GM18508 (cell line): ENCODE measurements around the gene NCOA4.
"Not testable (repeated sequence)": the region's sequence is repeated elsewhere in the genome, so short reads cannot be mapped to it uniquely, and the experiment has no call there.

Source experiments
- ATAC-seq: cut with Tn5 transposase; IDR thresholded peaks from one replicate; pipeline ENCODE4 v1.9.1; 2021; ENCODE audit warnings: moderate number of reproducible peaks; ENCODE audit not compliant: insufficient read depth, unreplicated experiment

The NCOA4 gene

DNA sequence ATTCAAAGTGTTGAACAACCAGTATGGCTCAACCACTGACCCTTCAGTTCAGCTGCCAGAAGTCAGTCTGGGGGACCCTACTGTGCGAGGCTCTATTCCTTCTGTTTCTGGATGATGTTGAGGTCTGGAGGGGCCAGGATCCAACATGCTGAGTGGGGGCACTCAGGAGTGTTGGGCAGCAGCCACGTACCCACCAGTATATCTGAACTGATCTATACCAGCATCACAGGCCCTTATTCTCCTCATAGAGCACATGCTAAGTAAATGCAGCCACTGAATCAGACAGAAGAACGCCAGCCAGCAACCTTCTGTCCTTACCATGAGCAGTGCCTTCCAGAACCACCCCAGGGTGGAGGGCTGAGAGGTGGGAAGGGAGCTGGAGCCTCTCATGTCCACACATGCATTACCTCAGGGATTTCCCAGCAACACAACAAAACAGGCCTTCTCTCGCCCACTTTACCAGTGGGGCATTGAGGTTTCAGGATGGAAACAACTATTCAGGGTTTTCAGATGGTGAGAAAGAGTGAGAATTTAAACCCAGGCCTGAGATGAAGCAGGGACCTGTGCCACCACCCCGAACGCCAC is 22.5 kb upstream of the NCOA4 start:
- no peak for ATAC-seq

DNA sequence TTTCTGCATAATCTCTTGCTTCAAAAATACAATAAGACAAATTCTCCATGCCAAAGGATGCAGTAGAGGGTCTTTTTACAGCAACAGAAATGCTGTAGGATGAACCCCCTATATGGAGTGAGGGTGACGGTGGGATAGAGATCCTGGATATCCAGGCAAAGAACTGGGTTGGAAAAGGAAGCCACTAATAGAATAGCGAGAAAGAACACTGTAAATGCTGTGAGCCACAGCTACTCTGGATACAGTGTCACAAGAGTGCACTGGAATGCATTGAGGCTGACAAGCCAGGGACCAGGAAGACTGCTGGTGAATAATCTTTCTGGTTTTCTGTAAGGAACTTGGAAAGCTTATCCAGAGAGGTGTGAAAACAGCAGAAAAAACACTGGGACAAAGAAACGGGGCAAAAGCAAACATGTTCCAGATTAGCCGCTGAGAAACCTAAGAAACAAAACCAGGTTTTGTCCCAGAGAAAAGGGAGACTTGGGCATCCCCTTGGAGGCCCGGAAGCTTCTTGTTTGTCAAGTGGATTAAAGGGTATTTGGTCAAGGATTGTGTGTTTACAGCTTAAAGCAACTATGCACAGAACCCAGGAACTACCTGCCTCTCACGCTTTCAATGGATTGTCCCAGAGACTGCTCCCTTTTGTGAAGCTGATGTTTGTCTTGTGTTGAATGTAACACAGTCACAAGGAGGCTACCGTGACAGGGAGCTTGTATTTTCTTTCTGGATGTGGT is 21.8 kb upstream of the NCOA4 start:
- ATAC-seq: no peak

GRCh38 chr10:46050941-46051623 is 20.7 kb upstream of the NCOA4 start:
- ATAC-seq: no peak

DNA sequence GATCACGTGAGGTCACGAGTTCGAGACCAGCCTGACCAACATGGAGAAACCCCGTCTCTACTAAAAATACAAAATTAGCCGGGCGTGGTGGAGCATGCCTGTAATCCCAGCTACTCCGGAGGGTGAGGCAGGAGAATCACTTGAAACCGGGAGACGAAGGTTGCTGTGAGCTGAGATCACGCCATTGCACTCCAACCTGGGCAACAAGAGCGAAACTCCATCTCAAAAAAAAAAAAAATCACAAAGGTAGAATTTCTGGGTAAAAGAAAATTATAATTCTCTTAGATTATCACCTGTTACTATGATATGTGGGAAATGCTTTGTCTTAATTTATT is 19.0 kb upstream of the NCOA4 start:
- not testable (repeated sequence) for ATAC-seq

- ATAC-seq: no peak
Observed at GRCh38 chr10:46048152-46048551, 17.7 kb upstream of the NCOA4 start.

DNA sequence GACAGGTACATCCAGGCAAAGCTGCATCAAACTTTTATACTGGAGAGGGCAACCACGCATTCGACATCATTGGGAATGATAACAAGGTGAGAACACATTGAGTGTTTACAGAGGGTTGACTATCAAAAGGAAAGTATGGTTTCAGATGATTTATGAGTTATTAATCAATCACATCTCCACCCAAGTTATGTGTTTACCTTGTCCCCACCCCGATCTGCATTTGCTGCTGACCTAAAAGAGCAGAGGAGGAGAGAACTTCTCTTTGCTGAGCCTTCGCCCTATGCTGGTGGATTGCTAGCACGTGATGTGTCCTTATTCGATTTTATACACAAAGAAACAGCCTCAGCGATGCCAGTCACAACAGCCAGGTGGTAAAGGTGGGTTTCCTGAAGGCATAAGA is 15.8 kb upstream of the NCOA4 start, which contains the start of gene MSMB:
TSS of gene MSMB (minus strand) at position 9 of the 400 bp plus-strand sequence. CDS start 32 bp downstream, outside the sequence.
- no peak for ATAC-seq

DNA sequence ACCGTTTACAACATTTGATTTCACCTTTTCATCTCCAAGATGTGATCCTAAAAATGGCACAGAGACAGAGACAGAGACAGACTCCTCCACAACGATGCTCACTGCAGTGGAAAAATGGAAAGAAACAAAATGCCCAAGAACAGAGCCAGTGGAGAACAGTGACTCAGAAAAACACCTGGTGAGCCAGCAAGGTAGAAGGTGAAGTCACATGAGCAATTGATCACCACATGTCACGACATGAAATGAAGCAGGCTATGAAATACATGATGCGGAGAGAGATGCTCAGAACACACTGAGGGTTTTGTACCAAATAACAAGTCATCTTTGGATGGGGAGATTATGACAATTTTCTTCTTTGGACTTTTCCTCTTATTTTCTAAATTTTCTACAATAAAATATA is 12.1 kb upstream of the NCOA4 start:
- no peak for ATAC-seq

GRCh38 chr10:46040004-46040403 is 9.6 kb upstream of the NCOA4 start:
- no peak for ATAC-seq

DNA sequence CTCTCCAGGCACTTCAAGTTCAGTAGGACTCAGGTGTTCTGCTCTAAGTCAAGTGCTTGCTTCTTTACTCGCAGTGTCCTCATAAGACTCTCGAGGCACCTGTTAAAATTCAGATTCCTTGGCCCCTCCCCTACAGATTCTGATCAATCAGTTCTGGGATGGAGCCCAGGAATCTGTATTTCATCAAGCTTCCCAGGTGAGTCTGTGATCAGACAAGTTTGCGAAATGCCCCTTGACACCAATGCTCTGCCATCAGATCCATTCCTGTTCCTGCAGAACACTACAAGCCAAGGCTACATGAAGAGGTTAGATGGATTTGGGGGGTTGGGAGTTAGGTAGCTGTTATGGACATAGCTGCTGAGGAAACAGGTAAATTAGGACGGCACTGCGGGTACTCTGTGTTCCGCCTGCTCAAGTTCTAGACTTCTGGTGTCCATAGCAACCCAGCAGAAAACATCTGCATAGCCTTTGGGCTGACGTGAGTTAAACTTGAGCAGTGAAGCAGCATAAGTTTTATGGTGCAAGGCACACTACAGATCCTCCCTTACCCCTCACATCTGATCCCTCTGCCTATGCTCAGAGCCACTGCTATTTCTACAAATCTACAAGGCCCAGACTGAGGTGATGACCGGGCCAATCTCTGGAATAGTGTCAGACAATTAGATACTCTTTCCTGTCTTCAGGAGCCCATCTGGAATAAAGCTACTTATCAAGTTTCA is 6.8 kb upstream of the NCOA4 start:
- no peak for ATAC-seq

DNA sequence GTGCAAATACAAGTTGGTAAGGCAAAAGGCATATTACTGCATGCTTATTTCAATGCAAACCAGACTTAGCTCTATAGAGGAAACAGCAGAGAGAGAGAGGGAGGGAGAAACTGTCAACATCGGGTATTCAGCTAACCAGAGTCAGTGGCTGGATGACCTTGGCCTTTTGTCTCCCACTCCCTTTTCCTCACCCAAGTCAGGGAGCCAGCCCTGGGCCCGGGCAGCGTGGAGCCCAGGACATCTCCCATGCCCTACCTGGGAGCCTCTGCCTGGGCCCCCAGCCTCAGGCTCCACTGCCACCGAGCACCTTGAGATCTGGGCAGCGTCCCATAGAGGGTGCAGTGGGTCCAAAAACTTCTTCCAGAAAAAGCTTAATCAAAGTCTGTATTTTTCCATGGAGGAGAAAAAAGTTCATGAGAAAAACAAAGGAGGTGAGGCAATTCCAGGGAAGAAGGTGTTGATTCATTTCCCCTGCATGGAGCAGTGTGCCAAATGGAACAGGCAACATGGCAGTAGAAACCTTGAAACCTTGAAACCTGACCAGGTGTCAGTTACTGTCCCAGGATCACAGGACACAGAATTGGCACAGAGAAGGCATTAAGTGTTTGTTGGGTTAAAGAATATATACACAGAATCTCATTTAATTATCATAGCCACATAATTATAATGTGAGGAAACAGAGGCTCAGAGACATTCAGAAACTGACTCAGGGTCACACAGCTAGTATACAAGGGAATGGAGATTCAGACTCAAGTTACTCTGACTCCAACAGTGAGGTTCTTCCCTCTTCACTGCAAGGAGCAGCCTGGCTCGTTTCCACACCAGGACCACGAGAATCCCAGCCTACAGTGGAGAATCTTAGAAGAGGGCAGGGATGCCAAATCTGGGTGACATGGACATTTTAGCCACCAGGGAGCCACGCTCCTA is 5.8 kb upstream of the NCOA4 start:
- ATAC-seq: no peak

DNA sequence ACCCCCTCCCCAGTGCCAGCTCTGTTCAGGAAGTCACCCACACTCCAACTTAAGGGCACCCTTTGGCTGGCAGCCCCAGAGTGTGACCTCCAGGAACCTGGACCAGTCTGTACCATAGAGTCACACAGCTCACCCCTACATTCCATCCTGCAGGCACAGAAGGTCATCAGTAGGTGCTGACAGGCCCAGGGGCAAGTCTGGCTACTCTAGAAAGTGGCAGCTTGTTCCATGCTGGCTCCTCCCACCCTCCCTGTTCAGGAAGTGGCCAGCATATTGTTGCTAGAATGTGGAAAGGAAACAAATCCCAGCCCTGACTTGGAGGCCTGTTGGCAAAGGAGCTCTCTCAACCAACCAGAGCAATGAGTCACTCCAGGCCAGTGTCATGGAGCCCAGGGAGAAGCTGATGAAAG is 3.2 kb upstream of the NCOA4 start:
- ATAC-seq: no peak

DNA sequence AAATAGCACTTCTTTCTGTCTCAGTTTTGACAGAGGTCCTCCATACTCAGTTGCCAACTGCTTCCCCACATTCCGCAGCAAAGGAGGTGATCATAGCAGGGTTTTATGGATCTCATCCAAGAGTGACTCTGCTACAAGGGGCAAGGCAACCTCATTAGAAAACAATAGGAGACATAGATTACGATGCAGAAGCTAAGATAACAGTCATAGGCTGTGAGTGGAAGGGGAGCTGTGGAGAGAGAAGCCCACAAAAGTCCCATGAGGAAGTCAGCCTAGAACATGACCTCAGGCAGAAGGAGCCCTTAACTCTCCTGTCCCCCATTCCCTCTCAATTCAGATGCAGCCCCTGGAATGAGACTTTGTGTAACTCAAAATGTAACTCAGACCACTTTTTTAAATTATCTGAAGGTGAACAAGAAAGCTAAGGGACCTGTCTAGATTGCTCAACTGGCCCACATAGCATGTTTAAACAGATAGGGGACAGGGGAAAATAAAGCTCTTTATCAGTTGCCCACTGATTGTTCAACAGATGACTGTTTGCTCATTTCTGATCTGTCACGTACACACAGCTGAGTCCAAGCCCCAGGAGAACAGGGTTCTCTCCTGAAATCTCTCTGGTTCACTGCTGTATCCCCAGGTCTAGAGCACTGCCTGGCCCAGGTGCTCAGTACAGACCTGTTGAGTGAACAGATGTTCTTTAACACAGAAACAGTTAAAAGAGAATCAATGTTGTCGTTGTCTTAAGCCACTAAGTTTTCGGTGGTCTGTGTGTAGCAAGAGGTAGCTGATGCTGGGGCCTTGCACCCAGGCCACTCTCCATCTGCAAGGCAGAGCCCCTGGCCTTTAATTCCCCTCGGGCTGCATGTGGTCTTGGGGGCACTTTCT is 1.5 kb upstream of the NCOA4 start:
- ATAC-seq: no peak

GRCh38 chr10:46029461-46030030 is 877 bp downstream of the NCOA4 start:
- ATAC-seq: no peak

- peak; percentile 38 for ATAC-seq
Observed at GRCh38 chr10:46028584-46029460, 1.6 kb downstream of the NCOA4 start.

- ATAC-seq: no peak
Observed at GRCh38 chr10:46026106-46026505, 4.3 kb downstream of the NCOA4 start.

GRCh38 chr10:46025406-46025805 is 5.0 kb downstream of the NCOA4 start:
- no peak for ATAC-seq

- no peak for ATAC-seq
Observed at GRCh38 chr10:46024948-46025347, 5.5 kb downstream of the NCOA4 start.
